ENCODE measurements around the gene GPC3.
"Not testable (repeated sequence)": the region's sequence is repeated elsewhere in the genome, so short reads cannot be mapped to it uniquely, and the experiment has no call there.

GPC3 gene

GRCh38 chrX:133836561-133836960 is 148.8 kb downstream of the GPC3 start:
- DNase-seq = no peak

GRCh38 chrX:133834771-133835170 is 150.6 kb downstream of the GPC3 start:
- DNase-seq = no peak

GRCh38 chrX:133819546-133819945 is 165.8 kb downstream of the GPC3 start:
- DNase-seq = no peak

- no peak for DNase-seq
These were observed 167.4 kb downstream of the GPC3 start for GRCh38 chrX:133818019-133818418.

GRCh38 chrX:133815496-133815895 is 169.9 kb downstream of the GPC3 start:
- DNase-seq = no peak

- DNase-seq = no peak
These were observed 171.4 kb downstream of the GPC3 start for GRCh38 chrX:133813971-133814370.

GRCh38 chrX:133812402-133812801 is 173.0 kb downstream of the GPC3 start:
- DNase-seq = no peak

GRCh38 chrX:133810925-133811324 is 174.5 kb downstream of the GPC3 start:
- no peak for DNase-seq

- DNase-seq = no peak
These were observed 181.3 kb downstream of the GPC3 start for GRCh38 chrX:133804072-133804471.

- DNase-seq = no peak
These were observed 189.1 kb downstream of the GPC3 start for GRCh38 chrX:133796282-133796681.

- no peak for DNase-seq
These were observed 191.3 kb downstream of the GPC3 start for GRCh38 chrX:133794126-133794525.

GRCh38 chrX:133793626-133794025 is 191.8 kb downstream of the GPC3 start:
- DNase-seq = no peak

- DNase-seq = peak; percentile 77
These were observed 193.0 kb downstream of the GPC3 start for GRCh38 chrX:133792198-133792953.

- no peak for DNase-seq
These were observed 195.6 kb downstream of the GPC3 start for GRCh38 chrX:133789829-133790228.

- peak; percentile 24 for DNase-seq
These were observed 199.0 kb downstream of the GPC3 start for GRCh38 chrX:133786382-133786781.

GRCh38 chrX:133783274-133783673 is 202.1 kb downstream of the GPC3 start:
- DNase-seq = no peak

GRCh38 chrX:133781174-133781573 is 204.2 kb downstream of the GPC3 start:
- peak; percentile 57 for DNase-seq

GRCh38 chrX:133776072-133776471 is 209.3 kb downstream of the GPC3 start:
- DNase-seq = no peak

GRCh38 chrX:133774807-133775206 is 210.6 kb downstream of the GPC3 start:
- no peak for DNase-seq

GRCh38 chrX:133771086-133771646 is 214.2 kb downstream of the GPC3 start:
- no peak for DNase-seq

- DNase-seq = not testable (repeated sequence)
These were observed 222.3 kb downstream of the GPC3 start for GRCh38 chrX:133762976-133763548.

GRCh38 chrX:133754657-133755056 is 230.7 kb downstream of the GPC3 start:
- DNase-seq = no peak

GRCh38 chrX:133749951-133750350 is 235.4 kb downstream of the GPC3 start:
- DNase-seq = no peak

GRCh38 chrX:133749370-133749769 is 236.0 kb downstream of the GPC3 start:
- DNase-seq = no peak

Measured in NCI-H2171 (cell line).